Measurements from ENCODE around the gene TMEM178B. TPM values are rescaled to one million over a fixed set of nuclear protein-coding genes. Genes with fewer than 3 reads are reported as not detected.

TMEM178B gene
- total RNA-seq, 2 donors from 2014 or later, result 1.7 to 4.1 TPM

DNA sequence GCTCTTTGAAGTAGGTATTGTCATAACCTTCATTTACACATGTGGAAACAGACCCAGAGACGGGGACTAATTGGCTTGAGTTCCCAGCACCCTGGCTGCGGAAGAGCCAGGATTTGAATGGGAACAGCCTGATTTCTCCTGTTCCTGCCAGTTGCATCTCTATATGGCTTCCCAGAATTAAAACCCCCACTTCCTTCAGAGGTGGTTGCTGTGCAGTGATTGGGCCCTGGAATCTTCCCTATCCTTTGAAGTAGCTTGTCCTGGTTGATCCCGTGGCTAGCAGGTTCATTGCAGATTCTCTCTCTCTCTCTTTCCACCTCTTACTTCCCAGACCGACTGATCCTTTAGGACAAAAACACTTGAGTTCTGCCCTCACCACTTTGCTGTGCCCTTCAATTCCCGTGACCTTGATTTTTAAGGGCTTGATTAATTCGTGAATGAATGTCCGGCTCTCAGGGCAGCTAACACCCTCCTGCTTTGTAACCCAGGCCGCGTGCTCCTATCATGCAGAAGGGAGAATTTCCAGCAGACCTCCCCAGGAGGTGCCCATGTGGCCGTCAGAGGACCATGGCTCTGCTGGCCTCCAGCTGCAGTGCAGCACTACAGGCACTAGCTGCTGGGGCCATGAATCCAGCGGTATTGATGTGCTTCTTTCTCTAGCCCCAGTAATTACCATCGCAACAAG, 356.7 kb downstream of the TMEM178B start:
- 25 to 34% methylated on average over 9 to 12 of the region's 12 CpGs for WGBS, 2 experiments (ENCODE audit: insufficient coverage in 1 of 2, insufficient read length in 1 of 2)
- H3K9ac ChIP-seq (ENCODE audit: extremely low read depth, low read length, poor library complexity, severe bottlenecking), result no peak overlapping the region
- H3K27me3 ChIP-seq (ENCODE audit: control insufficient read depth, insufficient read depth, low read length, poor library complexity, severe bottlenecking), result no peaks in the 10 kb centered on the region
- peak overlapping the region; percentile 11 for H3K27ac Mint-ChIP-seq
- peaks cover 3% of the 10 kb centered on the region for H3K4me1 ChIP-seq (ENCODE audit: control insufficient read depth, insufficient read depth, low read length)
- peaks cover 2% of the 10 kb centered on the region for H3K36me3 Mint-ChIP-seq (ENCODE audit: low read depth)
- peaks cover 20% of the 10 kb centered on the region for H3K4me1 Mint-ChIP-seq
- peaks cover 11% of the 10 kb centered on the region for H3K9me3 Mint-ChIP-seq
- H3K27ac ChIP-seq (ENCODE audit: low read depth, low read length), result peak overlapping the region; percentile 36
- peak; percentile 77 for DNase-seq
- H3K4me3 Mint-ChIP-seq, result no peak overlapping the region
- no peak overlapping the region for H3K4me3 ChIP-seq (ENCODE audit: low read length)
- peaks cover 5% of the 10 kb centered on the region for H3K27me3 Mint-ChIP-seq (ENCODE audit: insufficient read depth)
- peak; percentile 18 for TF ChIP-seq CTCF (conservative IDR thresholded peaks at IDR 0.05)
- peaks cover 9% of the 10 kb centered on the region for H3K9me3 ChIP-seq (ENCODE audit: control insufficient read depth, low read length)
- H3K36me3 ChIP-seq (ENCODE audit: control insufficient read depth, insufficient read depth, low read length), result no peaks in the 10 kb centered on the region

DNA sequence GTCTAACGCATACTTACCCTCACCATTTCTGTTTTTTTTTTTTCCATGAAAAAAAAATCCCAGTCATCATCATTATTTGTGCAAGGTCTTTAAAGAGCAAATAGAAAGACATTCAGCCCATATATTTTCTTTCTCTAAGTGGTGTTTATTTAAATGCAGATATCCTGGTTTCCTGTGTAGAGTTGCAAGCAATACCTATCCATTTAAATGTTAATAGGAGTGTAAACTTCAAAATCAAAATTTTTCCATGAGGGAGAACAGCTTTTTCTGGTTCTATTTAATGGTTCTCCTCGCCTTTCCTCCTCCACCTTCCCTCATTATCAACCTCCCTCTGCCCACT, 357.2 kb downstream of the TMEM178B start:
- peaks cover 22% of the 10 kb centered on the region for H3K4me1 Mint-ChIP-seq
- peaks cover 2% of the 10 kb centered on the region for H3K36me3 Mint-ChIP-seq (ENCODE audit: low read depth)
- peaks cover 9% of the 10 kb centered on the region for H3K9me3 ChIP-seq (ENCODE audit: control insufficient read depth, low read length)
- no peak overlapping the region for H3K4me3 Mint-ChIP-seq
- peaks cover 3% of the 10 kb centered on the region for H3K4me1 ChIP-seq (ENCODE audit: control insufficient read depth, insufficient read depth, low read length)
- H3K27me3 ChIP-seq (ENCODE audit: control insufficient read depth, insufficient read depth, low read length, poor library complexity, severe bottlenecking), result no peaks in the 10 kb centered on the region
- H3K36me3 ChIP-seq (ENCODE audit: control insufficient read depth, insufficient read depth, low read length), result no peaks in the 10 kb centered on the region
- peaks cover 5% of the 10 kb centered on the region for H3K27me3 Mint-ChIP-seq (ENCODE audit: insufficient read depth)
- H3K9me3 Mint-ChIP-seq, result peaks cover 11% of the 10 kb centered on the region
- TF ChIP-seq CTCF (conservative IDR thresholded peaks at IDR 0.05), result no peak
- 48 to 86% methylated on average over 1 to 2 of the region's 2 CpGs for WGBS, 2 experiments (ENCODE audit: insufficient coverage in 1 of 2, insufficient read length in 1 of 2)
- H3K27ac ChIP-seq (ENCODE audit: low read depth, low read length), result peak overlapping the region; percentile 36
- no peak overlapping the region for H3K9ac ChIP-seq (ENCODE audit: extremely low read depth, low read length, poor library complexity, severe bottlenecking)
- H3K27ac Mint-ChIP-seq, result no peak overlapping the region
- no peak overlapping the region for H3K4me3 ChIP-seq (ENCODE audit: low read length)
- DNase-seq, result no peak

- DNase-seq, result no peak
- H3K9me3 Mint-ChIP-seq, result peaks cover 8% of the 10 kb centered on the region
- H3K4me3 Mint-ChIP-seq, result no peak overlapping the region
- H3K27me3 ChIP-seq (ENCODE audit: control insufficient read depth, insufficient read depth, low read length, poor library complexity, severe bottlenecking), result no peaks in the 10 kb centered on the region
- H3K27me3 Mint-ChIP-seq (ENCODE audit: insufficient read depth), result peaks cover 5% of the 10 kb centered on the region
- H3K4me3 ChIP-seq (ENCODE audit: low read length), result no peak overlapping the region
- H3K27ac ChIP-seq (ENCODE audit: low read depth, low read length), result no peak overlapping the region
- H3K9ac ChIP-seq (ENCODE audit: extremely low read depth, low read length, poor library complexity, severe bottlenecking), result no peak overlapping the region
- H3K9me3 ChIP-seq (ENCODE audit: control insufficient read depth, low read length), result peaks cover 9% of the 10 kb centered on the region
- H3K4me1 ChIP-seq (ENCODE audit: control insufficient read depth, insufficient read depth, low read length), result peaks cover 3% of the 10 kb centered on the region
- no peaks in the 10 kb centered on the region for H3K36me3 ChIP-seq (ENCODE audit: control insufficient read depth, insufficient read depth, low read length)
- WGBS, 2 experiments (ENCODE audit: insufficient coverage in 1 of 2, insufficient read length in 1 of 2), result 75 to 85% methylated on average over 1 of the region's 1 CpG
- peaks cover 25% of the 10 kb centered on the region for H3K4me1 Mint-ChIP-seq
- H3K27ac Mint-ChIP-seq, result no peak overlapping the region
- no peaks in the 10 kb centered on the region for H3K36me3 Mint-ChIP-seq (ENCODE audit: low read depth)
- no peak for TF ChIP-seq CTCF (conservative IDR thresholded peaks at IDR 0.05)
Observed at GRCh38 chr7:141431711-141432110, 357.8 kb downstream of the TMEM178B start.
